HG02642 (cell line): ENCODE results near the gene OLAH.

Experiments used
- ATAC-seq: cut with Tn5 transposase; IDR thresholded peaks from one replicate; pipeline ENCODE4 v1.9.1; 2021; ENCODE audit warnings: mild to moderate bottlenecking; ENCODE audit not compliant: unreplicated experiment, poor library complexity

Gene OLAH

DNA sequence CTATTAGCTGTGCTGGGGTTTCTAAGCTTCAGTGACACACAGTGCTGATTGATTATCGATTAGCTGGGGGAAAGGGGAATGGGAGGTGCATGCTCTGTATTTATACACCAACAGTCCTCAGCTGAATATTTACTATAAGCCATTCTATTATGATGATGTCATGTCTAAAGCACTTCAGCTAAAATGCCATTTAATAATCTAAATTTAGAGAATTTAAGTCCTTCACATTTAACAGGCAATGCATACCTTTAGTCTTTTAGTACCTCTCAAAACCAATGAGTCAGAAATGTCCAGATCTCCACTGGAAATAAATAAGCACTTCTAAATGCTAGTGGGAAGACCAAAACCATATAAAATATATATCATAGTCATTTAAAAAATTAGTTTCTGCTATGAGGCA lies 78.0 kb downstream of the OLAH start:
- no peak for ATAC-seq

- peak; percentile 89 for ATAC-seq
These were observed 78.8 kb downstream of the OLAH start for GRCh38 chr10:15122477-15123030.
